ENCODE results near the gene EDEM2.
A peak's percentile ranks its signal among the peaks of the same experiment; 100 is the strongest.
"Not testable (repeated sequence)": the region's sequence is repeated elsewhere in the genome, so short reads cannot be mapped to it uniquely, and the experiment has no call there.

EDEM2 gene

DNA sequence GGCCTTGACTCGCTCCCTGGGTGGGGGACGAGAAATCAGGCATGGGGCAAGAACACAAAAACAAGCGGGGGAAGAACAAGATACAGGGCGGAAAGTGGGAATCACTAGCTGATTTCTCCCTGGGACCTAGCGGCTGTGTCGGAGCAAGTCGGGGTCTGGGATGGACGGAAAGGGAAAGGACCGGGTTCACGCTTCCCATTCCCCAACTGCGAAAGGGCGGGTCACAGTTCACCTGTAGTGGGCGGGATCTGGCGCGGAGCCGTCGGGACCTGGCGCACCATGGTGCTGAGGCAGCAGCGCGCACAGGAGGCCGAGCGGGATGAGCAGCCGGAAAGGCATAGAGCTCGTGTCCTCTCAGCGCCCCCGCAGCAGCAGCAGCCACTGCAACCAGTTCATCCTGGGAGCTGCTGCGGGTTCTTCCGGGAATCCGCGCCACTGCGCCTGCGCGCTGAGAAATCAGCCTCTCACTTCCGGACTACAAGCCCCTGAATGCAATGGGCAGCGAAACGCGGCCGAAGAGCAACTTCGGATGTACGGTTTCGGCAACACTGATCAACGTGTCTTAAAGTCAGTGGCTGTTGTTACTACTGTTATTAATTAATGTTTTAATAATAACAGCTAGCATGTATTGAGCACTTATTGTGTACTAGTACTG, at the start of gene EDEM2:
Gene EDEM2 (minus strand): TSS at position 417 of the 655 bp plus-strand sequence. CDS start 78 bp downstream, at position 339.
- DNase-seq: peak; percentile 92

DNA sequence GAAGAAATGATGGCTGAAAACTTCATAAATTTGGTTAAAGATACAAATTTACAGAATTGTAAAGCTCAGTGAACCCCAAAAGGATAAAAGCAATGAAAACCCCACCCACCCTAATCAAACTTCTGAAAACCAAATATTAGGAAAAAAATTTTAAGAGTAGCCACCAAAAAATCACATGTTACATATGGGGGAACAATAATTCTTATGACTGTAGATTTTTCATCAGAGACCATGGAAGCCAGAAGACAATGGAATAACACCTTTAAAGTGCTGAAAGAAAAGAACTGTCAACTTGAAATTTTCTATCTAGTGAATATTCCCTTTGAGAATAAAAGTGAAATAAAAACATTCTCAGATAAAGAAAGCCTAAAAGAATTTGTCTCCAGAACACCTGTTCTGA, 49.2 kb upstream of the EDEM2 start:
- no peak for DNase-seq

DNA sequence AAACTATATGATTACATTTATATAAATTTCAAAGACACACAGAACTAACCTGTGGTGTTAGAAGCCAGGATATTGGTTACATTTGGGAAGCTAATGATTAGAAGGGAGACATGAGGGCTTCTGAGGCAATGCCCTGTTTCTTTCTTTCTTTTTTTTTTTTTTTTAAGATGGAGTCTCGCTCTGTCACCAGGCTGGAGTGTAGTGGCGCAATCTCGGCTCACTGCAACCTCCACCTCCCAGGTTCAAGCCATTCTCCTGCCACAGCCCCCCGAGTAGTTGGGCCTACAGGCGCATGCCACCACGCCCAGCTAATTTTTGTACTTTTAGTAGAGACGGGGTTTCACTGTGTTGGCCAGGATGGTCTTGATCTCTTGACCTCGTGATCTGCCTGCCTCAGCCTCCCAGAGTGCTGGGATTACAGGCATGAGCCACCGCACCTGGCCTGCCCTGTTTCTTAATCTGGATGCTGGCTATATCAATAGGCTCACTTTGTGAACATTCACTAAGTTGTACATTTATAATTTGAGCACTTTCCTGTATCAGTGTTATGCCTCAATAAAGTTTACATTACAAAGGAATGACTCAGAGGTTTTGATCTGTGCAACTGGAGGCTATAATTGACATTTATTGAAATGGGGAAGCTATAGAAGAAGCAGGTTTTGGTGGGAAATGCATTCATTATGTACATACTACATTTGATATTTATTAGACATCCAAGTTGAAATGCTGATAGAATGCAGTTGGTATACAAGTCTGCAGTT, 46.1 kb upstream of the EDEM2 start:
- DNase-seq: not testable (repeated sequence)

GRCh38 chr20:35192118-35192872, 45.2 kb upstream of the EDEM2 start:
- DNase-seq: no peak

- DNase-seq: no peak
These were observed 44.4 kb upstream of the EDEM2 start for GRCh38 chr20:35191419-35192117.

DNA sequence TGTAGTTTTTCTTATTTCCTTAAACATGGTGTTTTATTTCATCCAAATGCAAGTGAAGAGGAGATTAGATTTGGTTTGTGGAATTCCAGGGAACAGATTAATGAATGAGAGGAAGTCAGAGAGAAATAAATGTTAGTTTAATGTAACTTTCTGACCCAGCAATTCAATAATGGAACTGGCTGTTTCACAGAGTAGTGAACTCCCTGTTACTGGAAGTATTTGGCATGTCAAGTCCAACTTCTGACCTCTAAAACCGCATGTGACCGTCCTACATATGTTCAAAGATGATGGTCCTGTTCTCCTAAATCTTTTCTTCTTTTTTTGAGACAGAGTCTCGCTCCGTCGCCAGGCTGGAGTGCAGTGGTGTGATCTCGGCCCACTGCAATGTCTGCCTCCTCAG, 43.4 kb upstream of the EDEM2 start:
- no peak for DNase-seq

DNA sequence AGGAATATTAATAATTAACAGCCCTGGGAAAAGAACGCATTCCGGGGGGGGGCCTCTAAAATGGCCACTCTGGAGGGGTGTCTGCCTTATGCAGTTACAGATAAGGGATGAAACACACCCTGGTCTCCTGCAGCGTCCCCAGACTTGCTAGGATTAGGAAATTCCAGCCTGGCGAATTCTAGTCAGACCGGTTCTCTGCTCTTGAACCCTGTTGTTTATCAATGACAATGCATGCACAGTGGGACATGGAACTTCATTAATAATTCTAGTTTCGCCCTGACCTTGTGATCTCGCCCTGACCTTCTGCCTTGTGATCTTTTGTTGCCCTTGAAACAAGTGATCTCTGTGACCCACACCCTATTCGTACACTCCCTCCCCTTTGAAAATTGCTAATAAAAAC, 42.1 kb upstream of the EDEM2 start:
- not testable (repeated sequence) for DNase-seq

DNA sequence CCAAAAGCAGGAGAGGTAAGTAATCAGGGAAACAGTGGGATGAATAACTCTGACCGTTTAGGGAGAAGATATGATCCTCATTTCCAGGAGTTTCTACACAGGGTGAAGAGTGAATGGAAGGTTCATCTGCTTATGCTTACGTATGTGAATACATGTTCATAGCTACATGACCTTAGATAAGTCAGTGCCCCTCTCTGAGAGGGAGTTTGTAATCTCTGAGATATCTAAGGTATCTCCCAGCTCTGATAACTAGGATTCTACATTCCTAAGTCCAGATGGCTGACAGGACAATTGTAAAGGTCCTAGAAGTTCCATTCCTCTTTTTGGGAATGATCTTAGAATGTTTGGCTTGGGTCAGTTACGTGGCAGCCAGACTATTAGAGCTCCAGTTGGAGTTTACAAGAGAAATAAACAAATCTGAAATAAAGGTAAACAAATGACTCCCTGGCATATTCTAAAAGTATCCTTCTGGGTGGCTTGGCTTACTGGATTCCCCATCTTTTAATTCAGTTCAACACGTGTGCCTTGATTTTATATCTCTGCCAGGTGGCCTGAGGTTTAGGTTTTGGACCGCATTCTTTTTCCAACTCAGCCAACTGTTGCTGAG, 40.6 kb upstream of the EDEM2 start:
- no peak for DNase-seq

- not testable (repeated sequence) for DNase-seq
These were observed 39.7 kb upstream of the EDEM2 start for GRCh38 chr20:35186691-35187289.

DNA sequence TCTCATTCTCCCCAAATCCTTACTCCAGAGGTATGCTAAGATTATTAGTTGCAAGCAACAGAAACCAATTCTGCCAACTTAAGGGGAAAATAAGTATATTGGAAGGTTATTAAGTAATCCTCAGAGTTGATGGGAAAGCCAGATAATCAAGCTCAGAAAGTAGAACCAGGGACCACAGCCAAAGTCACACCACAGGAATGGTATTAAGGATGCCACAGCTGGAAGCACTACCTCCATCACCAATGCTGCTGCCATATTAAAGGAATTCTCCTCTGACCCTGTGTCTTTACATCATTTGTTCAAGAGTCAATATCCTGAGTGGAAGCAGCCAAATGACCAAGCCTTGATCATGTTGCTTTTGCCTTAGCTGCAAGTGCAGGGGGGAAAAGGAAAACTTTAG, 34.6 kb upstream of the EDEM2 start:
- no peak for DNase-seq

- no peak for DNase-seq
These were observed 33.1 kb upstream of the EDEM2 start for GRCh38 chr20:35180266-35180665.

- no peak for DNase-seq
These were observed 32.4 kb upstream of the EDEM2 start for GRCh38 chr20:35179292-35180212.

DNA sequence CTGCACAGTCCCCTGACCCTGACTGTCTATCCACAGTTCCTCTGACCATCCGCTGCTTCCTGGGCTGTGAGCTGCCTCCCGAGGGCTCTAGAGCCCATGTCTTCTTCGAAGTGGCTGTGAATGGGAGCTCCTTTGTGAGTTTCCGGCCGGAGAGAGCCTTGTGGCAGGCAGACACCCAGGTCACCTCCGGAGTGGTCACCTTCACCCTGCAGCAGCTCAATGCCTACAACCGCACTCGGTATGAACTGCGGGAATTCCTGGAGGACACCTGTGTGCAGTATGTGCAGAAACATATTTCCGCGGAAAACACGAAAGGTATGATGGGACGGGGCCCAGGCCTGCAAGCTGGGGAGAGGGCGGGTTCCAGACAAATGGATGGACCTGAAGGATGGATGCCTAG, 29.0 kb upstream of the EDEM2 start:
- DNase-seq: no peak

DNA sequence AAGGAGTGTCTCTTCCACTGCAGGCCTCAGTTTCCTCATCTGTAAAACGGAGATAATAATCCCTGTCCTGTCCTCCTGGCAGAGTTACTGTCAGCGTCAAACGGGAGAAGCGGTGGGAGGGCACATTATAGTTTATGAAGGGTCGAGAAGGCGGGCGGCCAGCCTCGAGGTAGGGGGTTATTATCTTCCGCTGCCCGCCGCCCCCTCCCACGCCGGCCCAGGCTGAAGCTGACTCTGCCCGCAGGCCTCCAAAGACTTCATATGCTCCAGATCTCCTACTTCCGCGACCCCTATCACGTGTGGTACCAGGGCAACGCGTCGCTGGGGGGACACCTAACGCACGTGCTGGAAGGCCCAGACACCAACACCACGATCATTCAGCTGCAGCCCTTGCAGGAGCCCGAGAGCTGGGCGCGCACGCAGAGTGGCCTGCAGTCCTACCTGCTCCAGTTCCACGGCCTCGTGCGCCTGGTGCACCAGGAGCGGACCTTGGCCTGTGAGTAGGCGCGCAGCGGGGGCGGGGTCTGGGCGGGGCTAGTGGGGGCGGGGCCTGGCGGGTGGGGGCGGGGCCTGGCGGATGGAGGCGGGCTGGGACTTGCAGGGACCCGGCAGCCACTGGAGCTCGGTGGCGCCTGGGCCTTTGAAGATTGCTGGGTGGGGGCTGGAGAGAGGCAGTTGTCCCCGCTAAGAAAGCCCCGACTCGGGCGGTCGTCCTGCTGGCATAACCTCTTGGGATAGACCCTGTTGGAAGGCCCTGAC, 27.5 kb upstream of the EDEM2 start:
- no peak for DNase-seq

GRCh38 chr20:35173576-35174192, 26.5 kb upstream of the EDEM2 start:
- DNase-seq: no peak

- no peak for DNase-seq
These were observed 25.3 kb upstream of the EDEM2 start for GRCh38 chr20:35172434-35172806.

DNA sequence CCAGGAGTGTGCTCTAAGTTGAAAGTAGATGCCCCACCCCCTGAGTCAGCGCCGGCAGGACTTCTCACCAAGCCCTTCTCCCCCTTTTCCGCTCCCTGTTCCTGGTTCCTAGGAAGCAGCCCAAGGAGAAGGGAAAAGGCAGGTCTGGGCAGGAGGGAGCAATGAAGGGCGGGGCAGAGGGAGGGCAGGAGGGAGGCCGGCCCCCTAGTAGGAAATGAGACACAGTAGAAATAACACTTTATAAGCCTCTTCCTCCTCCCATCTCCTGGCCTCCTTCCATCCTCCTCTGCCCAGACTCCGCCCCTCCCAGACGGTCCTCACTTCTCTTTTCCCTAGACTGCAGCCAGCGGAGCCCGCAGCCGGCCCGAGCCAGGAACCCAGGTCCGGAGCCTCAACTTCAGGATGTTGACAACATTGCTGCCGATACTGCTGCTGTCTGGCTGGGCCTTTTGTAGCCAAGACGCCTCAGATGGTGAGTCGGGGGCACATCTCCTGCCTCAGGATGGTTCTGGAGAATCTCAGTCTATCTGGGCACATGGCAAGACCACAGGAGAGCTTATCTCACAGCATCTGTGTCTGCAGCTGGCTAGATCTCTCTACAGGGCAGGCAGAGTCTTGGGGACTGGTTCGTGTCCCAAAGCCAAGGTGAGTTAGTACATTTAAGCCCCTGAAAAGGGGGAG, 24.8 kb upstream of the EDEM2 start, which contains the start of gene PROCR:
Gene PROCR (plus strand): TSS at position 320 of the 681 bp plus-strand sequence. CDS start 83 bp downstream, at position 403.
- DNase-seq: peak; percentile 92

DNA sequence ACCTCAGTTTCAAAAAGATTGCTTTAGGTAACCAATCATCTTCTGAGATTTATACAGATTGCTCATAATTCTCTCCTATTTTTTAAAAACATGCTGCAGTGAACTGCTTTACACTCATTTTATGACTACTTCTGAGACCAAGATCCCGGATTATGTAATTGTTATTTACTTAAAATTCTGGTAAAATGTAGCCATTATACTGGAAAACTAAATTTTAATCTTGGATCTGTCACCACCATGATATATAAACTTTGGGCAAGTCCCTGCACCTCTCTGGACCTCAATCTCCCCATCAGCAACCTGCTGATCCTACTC, 24.3 kb upstream of the EDEM2 start:
- DNase-seq: no peak

GRCh38 chr20:35168701-35169409, 21.7 kb upstream of the EDEM2 start:
- DNase-seq: not testable (repeated sequence)
